AG08396 (cell line): ENCODE results near the gene BOD1L1.

Experiments used
- DNase-seq: peaks from one replicate; pipeline ENCODE4 v3.0.0; 2012; ENCODE audit warnings: low spot score, mixed read lengths

Gene BOD1L1

GRCh38 chr4:13539047-13539618 lies 88.4 kb downstream of the BOD1L1 start:
- DNase-seq, result peak; percentile 12

- DNase-seq, result no peak
Measured at GRCh38 chr4:13538427-13538973, 89.0 kb downstream of the BOD1L1 start.

- peak; percentile 9 for DNase-seq
Measured at GRCh38 chr4:13537832-13538177, 89.7 kb downstream of the BOD1L1 start.

GRCh38 chr4:13537011-13537831 lies 90.3 kb downstream of the BOD1L1 start:
- no peak for DNase-seq

GRCh38 chr4:13536607-13537006 lies 90.9 kb downstream of the BOD1L1 start:
- no peak for DNase-seq

- peak; percentile 5 for DNase-seq
Measured at GRCh38 chr4:13535708-13536361, 91.7 kb downstream of the BOD1L1 start.

- DNase-seq, result peak; percentile 17
Measured at GRCh38 chr4:13535118-13535517, 92.4 kb downstream of the BOD1L1 start.

GRCh38 chr4:13534344-13535063 lies 93.0 kb downstream of the BOD1L1 start:
- DNase-seq, result peak; percentile 5

GRCh38 chr4:13533670-13534343 lies 93.7 kb downstream of the BOD1L1 start:
- no peak for DNase-seq

- DNase-seq, result no peak
Measured at GRCh38 chr4:13531625-13531998, 95.9 kb downstream of the BOD1L1 start.

- DNase-seq, result peak; percentile 3
Measured at GRCh38 chr4:13530823-13531624, 96.5 kb downstream of the BOD1L1 start.

GRCh38 chr4:13529128-13529919 lies 98.2 kb downstream of the BOD1L1 start:
- DNase-seq, result peak; percentile 3

GRCh38 chr4:13528821-13529127 lies 98.8 kb downstream of the BOD1L1 start:
- DNase-seq, result peak; percentile 14

GRCh38 chr4:13527981-13528820 lies 99.3 kb downstream of the BOD1L1 start:
- DNase-seq, result peak; percentile 12

GRCh38 chr4:13527192-13527980 lies 100.1 kb downstream of the BOD1L1 start:
- peak; percentile 7 for DNase-seq

- DNase-seq, result no peak
Measured at GRCh38 chr4:13526658-13527057, 100.9 kb downstream of the BOD1L1 start.

- DNase-seq, result peak; percentile 13
Measured at GRCh38 chr4:13525606-13526281, 101.8 kb downstream of the BOD1L1 start.
